Adrenal gland (tissue), 5 donors: ENCODE results near the gene C6orf89.

ENCODE experiments used
- POLR2A ChIP-seq, 2 donors: fragments of 450-650 bp; IDR thresholded peaks; one replicate each; pipeline ENCODE4 v1.6.1; 2017; ENCODE audit warnings: antibody characterized with exemption in 2 of 2, mild to moderate bottlenecking in 2 of 2, moderate library complexity in 1 of 2
- TF ChIP-seq, protein P1 (sequence below), 6 experiments: fragments of 450-650 bp in 4 of 6; fragments of 200-600 bp in 2 of 6; sonication (generic) in 1 of 6; IDR thresholded peaks; 1 replicate in 5 of 6; 2 replicates in 1 of 6; pipeline versions ENCODE4 v1.5.1 to v1.8.0; 2016 to 2021; ENCODE audit warnings: antibody characterized with exemption in 6 of 6, mild to moderate bottlenecking in 2 of 6, moderate library complexity in 1 of 6
- donor health status: DM: no; HTN: no; CAD: no.

DNA sequence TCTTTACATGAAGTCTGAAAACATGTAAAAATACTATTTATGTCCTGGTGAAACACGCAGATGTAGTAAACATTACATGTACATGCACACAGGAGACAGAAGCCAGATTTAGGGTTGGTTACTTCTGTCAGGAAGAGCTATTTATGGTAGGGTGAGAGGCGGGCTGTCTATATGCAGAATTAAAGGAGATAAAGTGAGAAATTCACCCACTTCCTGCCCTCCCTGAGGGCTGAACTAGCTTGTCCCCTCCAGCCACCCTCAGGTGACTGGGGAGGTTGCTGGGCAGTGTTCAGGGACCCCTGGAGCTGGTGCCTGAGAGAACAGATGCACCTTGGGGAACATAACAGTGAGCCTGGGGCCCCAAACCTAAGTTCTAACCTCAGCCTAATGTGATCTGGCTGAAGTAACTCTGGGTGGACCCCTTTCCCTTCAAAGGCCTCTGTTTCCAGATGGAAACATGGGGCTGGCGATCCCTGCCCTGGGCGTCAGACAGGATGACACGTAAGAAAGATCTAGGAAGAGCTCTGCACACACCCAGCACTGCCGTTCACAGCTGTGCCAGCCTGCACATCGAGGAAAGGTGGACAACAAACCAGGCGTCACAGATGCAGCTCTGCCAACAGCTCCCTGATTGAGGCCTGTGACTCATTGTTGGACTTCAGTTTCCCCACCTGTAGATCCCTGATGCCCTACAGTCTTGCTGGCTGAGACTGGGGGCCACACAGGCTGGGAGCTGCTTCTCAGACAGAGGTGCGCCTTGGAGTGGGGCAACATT, 70.1 kb downstream of the C6orf89 start:
- no peak for TF ChIP-seq POLR2A (IDR thresholded peaks at IDR 0.05)
- TF ChIP-seq, protein P1, sequence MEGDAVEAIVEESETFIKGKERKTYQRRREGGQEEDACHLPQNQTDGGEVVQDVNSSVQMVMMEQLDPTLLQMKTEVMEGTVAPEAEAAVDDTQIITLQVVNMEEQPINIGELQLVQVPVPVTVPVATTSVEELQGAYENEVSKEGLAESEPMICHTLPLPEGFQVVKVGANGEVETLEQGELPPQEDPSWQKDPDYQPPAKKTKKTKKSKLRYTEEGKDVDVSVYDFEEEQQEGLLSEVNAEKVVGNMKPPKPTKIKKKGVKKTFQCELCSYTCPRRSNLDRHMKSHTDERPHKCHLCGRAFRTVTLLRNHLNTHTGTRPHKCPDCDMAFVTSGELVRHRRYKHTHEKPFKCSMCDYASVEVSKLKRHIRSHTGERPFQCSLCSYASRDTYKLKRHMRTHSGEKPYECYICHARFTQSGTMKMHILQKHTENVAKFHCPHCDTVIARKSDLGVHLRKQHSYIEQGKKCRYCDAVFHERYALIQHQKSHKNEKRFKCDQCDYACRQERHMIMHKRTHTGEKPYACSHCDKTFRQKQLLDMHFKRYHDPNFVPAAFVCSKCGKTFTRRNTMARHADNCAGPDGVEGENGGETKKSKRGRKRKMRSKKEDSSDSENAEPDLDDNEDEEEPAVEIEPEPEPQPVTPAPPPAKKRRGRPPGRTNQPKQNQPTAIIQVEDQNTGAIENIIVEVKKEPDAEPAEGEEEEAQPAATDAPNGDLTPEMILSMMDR (IDR thresholded peaks at IDR 0.05), result no peak
